ENCODE data around the gene UBE2D4.
"Not testable (repeated sequence)": the region's sequence is repeated elsewhere in the genome, so short reads cannot be mapped to it uniquely, and the experiment has no call there.

Gene UBE2D4

DNA sequence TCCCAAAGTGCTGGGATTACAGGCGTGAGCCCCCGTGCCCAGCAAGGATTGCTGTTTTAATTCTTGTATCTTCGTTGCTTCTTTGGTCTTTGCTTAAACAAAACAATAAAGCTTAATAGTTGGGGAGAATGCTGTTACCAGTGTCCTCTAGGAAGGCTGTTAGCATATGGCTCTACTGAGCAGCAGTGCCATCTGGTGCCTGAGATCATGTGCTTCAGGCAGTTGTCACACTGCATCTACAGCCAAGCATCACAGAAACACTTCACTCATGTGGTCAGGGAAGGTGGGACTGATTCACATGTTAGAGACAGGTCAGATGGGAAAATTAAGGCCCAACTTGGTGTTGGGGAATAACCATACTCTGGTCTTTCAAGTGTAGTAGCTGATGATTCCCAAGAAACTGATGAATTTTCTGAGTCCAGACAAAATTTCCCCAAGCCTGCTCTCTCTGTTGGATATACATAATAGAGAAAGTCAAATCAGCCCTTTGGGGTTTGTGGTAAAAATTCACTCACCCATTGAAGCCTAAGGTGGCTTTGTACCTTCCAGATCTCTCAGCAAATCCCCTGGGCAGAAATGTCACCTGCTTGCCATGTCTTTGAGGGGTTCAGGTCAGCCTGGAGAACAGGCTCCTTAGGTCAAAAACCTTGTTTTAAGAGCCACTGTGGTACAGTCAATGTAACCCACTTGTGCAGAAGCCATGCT is 28.4 kb downstream of the UBE2D4 start:
- H3K27ac ChIP-seq, result peak overlapping the region; percentile 78
- H3K9me3 ChIP-seq (ENCODE audit: severe bottlenecking), result no peaks in the 10 kb centered on the region
- DNase-seq, result peak; percentile 75
- TF ChIP-seq, protein P1, sequence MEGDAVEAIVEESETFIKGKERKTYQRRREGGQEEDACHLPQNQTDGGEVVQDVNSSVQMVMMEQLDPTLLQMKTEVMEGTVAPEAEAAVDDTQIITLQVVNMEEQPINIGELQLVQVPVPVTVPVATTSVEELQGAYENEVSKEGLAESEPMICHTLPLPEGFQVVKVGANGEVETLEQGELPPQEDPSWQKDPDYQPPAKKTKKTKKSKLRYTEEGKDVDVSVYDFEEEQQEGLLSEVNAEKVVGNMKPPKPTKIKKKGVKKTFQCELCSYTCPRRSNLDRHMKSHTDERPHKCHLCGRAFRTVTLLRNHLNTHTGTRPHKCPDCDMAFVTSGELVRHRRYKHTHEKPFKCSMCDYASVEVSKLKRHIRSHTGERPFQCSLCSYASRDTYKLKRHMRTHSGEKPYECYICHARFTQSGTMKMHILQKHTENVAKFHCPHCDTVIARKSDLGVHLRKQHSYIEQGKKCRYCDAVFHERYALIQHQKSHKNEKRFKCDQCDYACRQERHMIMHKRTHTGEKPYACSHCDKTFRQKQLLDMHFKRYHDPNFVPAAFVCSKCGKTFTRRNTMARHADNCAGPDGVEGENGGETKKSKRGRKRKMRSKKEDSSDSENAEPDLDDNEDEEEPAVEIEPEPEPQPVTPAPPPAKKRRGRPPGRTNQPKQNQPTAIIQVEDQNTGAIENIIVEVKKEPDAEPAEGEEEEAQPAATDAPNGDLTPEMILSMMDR (IDR thresholded peaks at IDR 0.05; ENCODE audit: low read depth, low read length), result peak; percentile 83
- peaks cover 4% of the 10 kb centered on the region for H3K36me3 ChIP-seq
- no peak overlapping the region for H3K4me3 ChIP-seq (ENCODE audit: low read depth, low read length)
- no peaks in the 10 kb centered on the region for H3K27me3 ChIP-seq (ENCODE audit: insufficient read depth, low read depth, severe bottlenecking)

DNA sequence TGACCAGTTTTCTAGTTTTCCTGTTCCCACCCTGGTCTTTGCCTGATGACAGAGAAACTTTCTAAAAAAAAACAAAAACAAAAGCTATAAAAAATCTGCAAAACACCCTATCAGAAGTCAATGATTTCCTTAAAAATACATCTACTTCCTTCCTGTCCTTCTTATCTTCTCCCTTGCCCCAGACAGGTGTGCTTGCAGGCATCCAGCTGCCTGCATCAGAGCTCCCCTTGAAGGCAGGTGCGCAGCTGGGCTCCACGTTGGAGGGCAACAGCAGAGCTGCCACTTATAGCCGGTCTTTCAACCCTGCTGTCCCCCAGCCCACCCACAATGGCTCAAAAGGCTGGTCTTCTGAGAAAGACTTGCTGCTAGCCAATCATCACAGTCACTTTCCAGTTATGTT is 29.8 kb downstream of the UBE2D4 start:
- Histone ChIP-seq H3K27me3 (ENCODE audit: insufficient read depth, low read depth, severe bottlenecking) (no peaks in the 10 kb centered on the region), H3K9me3 (ENCODE audit: severe bottlenecking) (no peaks in the 10 kb centered on the region), H3K36me3 (peaks cover 9% of the 10 kb centered on the region), H3K4me3 (ENCODE audit: low read depth, low read length) (no peak overlapping the region), H3K27ac (no peak overlapping the region)
- TF ChIP-seq, protein P1 (IDR thresholded peaks at IDR 0.05; ENCODE audit: low read depth, low read length), result no peak
- DNase-seq, result no peak

DNA sequence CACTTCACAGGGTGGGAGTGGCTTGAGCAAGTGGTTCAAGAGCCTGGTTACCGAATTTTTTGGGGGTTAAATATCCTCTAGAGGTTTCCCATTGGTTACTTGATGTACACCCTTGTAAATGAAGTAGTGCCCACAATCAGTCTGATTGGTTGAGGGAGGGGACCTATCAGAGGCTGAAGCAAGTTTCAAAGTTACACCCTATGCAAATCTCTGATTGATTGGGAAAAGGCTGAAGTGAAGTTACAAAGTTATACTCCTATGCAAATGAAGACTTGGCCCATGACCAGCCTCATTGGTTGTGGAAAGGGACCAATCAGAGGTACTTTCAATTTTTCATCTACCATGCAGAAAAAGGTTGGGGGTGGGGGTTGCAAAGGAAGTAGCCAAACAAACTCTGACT is 34.7 kb downstream of the UBE2D4 start:
- Histone ChIP-seq H3K27ac (no peak overlapping the region), H3K27me3 (ENCODE audit: insufficient read depth, low read depth, severe bottlenecking) (no peaks in the 10 kb centered on the region), H3K4me3 (ENCODE audit: low read depth, low read length) (no peak overlapping the region), H3K9me3 (ENCODE audit: severe bottlenecking) (no peaks in the 10 kb centered on the region), H3K36me3 (peaks cover 5% of the 10 kb centered on the region; the same call in 1 of the 2 replicates)
- TF ChIP-seq, protein P1 (IDR thresholded peaks at IDR 0.05; ENCODE audit: low read depth, low read length), result no peak
- DNase-seq, result no peak

DNA sequence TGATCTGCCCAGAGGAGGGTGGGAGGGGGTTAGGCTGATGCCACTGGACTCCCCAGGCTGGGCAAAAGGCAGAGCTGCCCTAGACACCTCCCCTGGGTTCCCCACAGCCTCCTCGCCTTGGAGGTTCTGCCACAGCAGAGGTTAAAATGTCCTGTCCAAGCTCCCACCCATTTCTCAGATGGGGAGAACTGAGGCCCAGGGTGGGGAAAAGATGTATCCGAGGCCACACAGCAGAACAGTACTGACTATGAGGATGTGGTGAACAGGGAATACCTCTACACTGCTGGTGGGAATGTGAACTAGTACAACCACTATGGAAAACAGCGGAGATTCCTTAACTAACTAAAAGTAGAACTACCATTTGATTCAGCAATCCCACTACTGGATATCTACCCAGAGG is 40.2 kb downstream of the UBE2D4 start:
- H3K4me3 ChIP-seq (ENCODE audit: low read depth, low read length); H3K27ac ChIP-seq; DNase-seq; H3K9me3 ChIP-seq (ENCODE audit: severe bottlenecking); H3K36me3 ChIP-seq; H3K27me3 ChIP-seq (ENCODE audit: insufficient read depth, low read depth, severe bottlenecking): not testable (repeated sequence)

DNA sequence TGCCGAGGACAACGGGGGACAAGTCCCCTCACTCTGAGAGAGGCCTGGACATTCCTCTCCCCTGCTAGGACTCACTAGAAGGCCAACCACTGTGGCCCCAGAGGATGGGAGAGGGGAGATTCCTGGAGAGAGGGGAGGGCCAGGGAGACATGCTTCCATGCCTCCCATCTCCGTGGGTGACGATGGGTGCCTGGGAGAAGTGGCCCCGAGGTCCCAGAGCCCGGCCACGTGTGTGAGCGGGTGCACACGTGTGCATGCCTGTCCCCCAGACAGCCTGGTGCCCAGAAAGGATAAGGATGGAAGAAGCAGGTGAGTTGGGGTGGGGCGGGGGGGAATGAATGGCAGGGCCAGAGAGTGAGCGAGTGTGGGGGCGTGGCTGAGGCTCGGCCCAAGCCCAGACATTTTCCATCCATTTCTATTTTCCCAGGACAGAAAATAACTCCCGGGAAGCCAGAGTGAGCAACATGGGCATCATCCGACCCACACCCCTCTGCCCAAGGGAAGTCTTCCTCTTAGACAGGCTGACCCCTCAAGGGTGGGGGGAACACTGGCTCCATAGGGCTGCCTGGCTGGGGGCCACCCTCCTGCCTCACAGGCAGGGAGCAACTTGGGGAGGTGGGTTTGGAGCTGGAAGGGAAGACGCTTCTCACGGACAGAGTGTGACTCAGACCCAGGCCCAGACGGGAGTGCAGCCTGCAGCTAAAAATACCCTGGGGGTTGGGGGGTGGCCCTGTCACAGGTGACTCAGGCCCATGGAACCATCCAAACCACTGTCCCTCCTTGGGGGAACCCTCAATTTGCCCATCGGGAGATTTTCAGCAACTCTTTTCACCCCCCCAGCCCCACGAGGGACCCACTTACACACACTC is 42.2 kb downstream of the UBE2D4 start:
- DNase-seq; H3K27me3 ChIP-seq (ENCODE audit: insufficient read depth, low read depth, severe bottlenecking); H3K4me3 ChIP-seq (ENCODE audit: low read depth, low read length); H3K36me3 ChIP-seq; H3K9me3 ChIP-seq (ENCODE audit: severe bottlenecking); H3K27ac ChIP-seq: not testable (repeated sequence)

DNA sequence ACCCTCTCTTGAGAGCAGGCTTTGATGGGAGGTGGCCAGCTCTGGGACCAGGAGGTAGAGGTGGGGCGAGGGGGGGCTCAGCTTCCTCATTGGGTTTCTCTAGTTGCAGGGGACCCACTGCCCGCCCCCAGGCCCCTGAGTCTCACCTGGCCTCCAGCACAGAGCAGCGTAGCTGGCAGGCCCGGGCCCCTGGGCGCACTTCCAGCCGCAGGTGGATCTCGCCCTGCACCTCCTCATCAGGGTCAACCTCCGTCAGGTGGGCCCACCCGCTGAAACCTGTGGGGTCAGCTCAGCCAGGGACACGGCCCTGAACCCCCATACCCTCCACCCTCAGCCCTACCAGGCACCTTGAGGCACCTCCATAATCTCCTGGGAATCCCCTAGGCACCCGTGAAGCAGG is 43.4 kb downstream of the UBE2D4 start:
- H3K27ac ChIP-seq; H3K9me3 ChIP-seq (ENCODE audit: severe bottlenecking); H3K27me3 ChIP-seq (ENCODE audit: insufficient read depth, low read depth, severe bottlenecking); H3K4me3 ChIP-seq (ENCODE audit: low read depth, low read length); DNase-seq; H3K36me3 ChIP-seq: not testable (repeated sequence)

DNA sequence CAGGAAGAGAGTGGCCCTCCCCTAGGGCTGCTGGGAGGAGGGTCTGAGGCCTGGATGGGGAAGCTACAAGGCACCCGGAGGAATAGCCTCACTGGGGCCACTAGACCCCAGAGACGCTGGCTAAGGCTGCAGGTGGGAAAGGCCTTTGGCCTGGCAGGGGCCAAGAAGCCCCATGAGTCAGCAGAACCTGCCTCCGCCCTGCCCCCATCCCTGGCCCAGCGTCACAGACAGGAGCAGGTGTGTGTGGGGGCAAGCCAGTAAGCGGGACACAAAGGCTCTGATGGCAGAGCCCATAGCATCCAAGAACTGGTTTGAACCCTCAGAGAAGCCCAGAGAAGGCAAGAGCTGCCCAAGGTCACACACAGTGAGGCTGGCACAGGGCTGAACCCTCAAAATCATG is 44.5 kb downstream of the UBE2D4 start:
- not testable (repeated sequence) for H3K27ac ChIP-seq; H3K9me3 ChIP-seq (ENCODE audit: severe bottlenecking); H3K36me3 ChIP-seq; DNase-seq; H3K4me3 ChIP-seq (ENCODE audit: low read depth, low read length); H3K27me3 ChIP-seq (ENCODE audit: insufficient read depth, low read depth, severe bottlenecking)

DNA sequence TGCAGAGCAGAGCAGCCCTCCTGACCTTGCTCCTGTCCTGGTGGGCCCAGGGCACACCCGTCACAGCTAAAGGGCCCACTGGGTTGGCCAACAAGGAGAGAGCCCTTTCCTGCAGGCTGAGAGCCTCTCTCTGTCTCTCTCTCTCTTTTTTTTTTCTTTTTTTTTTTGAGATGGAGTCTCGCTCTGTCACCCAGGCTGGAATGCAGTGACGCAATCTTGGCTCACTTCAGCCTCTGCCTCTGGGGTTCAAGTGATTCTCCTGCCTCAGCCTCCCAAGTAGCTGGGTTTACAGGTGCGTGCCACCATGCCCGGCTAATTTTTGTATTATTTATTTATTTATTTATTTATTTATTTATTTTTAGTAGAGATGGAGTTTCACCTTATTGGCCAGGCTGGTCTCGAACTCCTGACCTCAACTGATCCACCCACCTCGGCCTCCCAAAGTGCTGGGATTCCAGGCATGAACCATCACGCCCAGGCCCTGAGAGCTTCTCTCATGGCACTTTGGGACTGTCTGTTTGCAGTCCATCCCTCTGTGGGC is 47.9 kb downstream of the UBE2D4 start:
- not testable (repeated sequence) for DNase-seq

DNA sequence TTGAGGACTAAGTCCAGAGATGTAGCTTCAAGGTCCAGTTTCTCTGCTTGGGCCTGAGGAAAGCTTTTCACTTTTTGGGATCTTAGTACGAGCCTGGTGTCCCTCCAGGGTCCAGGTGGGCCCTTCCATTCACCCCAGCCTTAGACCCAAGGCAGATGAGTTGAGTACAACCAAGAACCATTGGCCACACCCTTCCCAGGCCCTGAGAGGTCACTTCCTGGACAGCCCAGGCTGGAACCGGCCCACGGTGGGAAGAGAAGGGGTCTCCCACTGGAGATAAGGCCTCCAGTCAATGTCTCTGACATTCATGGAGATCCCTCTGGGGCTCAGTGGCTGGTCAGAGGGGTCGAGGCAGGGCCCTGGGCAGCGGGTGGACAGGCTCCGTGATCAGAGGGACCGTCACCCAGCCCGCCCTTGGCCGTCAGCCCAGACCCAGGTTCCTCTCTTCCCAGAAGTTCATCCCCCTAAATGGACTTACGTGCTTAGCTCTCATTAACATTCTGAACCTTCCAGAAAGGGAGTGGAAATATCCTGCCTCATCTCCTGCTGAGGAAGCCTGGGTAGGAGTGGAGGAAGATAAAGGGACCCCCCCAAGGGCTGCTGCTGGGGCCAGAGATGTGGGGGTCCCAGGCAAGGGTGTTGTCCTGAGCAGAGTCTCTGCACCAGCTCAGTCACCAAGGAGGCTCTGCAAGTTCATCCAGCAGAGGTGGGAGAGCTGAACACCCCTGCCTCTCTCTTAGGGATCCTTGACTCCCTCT is 48.7 kb downstream of the UBE2D4 start:
- not testable (repeated sequence) for DNase-seq; H3K9me3 ChIP-seq (ENCODE audit: severe bottlenecking); H3K4me3 ChIP-seq (ENCODE audit: low read depth, low read length); H3K27me3 ChIP-seq (ENCODE audit: insufficient read depth, low read depth, severe bottlenecking); H3K36me3 ChIP-seq; H3K27ac ChIP-seq

More for the DNA sequence above, 47.9 kb downstream of the UBE2D4 start:
- H3K9me3 ChIP-seq (ENCODE audit: severe bottlenecking); H3K4me3 ChIP-seq (ENCODE audit: low read depth, low read length); H3K36me3 ChIP-seq; H3K27me3 ChIP-seq (ENCODE audit: insufficient read depth, low read depth, severe bottlenecking); H3K27ac ChIP-seq: not testable (repeated sequence)
